AG08395 (cell line): ENCODE data around the gene PSTPIP1.
A peak's percentile ranks its signal among the peaks of the same experiment; 100 is the strongest.

Experiments
- DNase-seq: peaks from one replicate; pipeline ENCODE4 v3.0.0; 2012; ENCODE audit warnings: mixed read lengths, low spot score

PSTPIP1 gene

DNA sequence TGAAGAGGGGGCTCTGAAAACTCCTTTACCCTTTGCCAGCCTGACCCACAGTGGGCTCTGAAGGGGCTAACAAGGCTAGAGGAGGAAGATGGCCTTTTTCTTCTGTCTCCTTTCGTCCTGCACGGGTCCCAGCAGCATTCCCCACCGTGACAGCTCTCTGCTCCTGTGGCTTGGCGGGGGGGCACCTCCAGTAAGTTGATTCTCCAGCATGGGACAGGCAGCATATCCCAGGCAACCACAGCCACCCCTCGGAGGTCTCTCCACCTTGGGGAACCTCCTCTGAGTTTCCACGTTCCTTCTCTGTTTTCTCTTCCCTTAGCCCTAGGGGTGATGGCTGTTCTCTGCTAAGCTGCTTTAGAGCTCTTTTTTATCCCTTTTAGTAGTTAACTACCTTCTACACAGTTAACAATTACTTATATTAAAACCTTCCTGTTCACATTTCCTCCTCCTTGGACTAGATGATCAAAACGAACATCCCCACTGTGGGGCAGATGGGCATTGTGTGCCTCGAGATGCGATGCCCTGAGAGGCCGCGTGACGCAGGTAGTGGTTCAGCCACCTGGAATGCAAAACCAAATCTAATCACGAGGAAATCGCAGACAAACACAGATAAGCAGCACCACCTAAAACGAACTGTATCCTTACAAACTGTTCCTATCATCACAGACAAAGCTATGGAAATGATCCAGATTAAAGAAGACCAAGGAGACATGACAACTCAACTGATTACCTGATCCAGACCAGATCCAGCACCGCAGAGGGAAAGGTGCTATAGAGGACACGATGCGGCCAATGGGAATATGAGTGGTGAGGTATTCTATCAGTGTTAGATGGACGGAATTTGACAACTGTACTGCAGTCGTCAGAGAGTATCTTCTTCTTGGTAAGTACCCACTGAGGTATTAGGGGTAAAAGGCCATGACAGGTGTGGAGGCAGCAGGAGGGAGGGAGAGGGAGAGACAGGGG lies 48.3 kb downstream of the PSTPIP1 start:
- DNase-seq = no peak

DNA sequence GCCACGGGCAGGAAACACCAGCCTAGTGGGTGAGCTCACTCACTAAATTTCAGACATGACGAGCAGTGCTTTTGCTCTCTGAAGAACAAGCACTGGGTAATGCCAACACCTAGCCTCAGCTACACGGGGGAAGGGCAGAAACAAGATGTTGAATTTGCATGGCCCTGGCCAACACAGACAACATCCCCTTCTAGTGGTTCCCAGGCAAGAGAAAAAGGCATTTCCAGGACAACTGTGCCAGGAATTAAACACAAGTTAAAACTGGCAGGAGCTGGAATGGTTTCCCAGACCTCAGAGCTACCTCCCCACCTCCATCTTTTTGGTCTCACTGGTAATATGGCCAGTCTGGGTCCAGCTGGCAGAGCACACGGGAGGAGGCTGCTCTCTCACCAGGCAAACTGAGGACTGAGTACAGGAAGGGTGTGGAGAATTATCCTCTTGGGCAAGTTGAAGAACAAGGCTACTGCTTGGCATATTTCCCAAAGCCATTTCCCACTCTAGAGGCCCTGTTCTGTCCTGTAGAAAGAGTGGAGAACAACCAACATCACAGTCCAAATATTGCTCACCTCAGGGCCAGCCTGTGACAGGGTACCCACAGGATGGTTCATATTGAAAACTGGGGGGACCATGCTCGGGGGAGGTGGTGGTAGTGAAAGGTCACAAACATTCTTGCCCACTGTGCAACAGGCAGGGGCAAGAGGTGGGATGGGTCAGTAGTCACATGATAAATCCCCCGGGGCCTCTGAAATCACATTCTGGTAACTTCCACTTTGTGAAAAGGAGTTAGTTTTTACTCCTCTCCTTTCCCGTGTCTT lies 49.5 kb downstream of the PSTPIP1 start:
- DNase-seq = no peak

DNA sequence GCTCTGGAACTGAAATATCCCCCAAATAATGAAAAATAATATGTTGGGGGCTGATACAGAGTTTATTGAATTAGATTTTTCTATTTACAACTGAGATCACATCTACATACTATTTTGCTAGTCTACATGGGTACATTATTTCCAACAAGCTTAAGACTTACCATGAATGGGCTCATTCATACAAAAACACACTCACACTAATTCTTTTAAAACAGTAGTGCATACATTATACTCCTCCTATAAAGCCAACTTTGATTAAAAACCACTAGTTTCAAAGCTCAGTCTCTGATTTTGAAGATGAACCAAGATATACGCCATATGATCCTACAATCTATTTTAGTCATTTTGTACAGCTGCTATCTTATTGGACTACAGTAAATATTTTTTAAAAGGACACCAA lies 51.1 kb downstream of the PSTPIP1 start:
- DNase-seq = no peak

DNA sequence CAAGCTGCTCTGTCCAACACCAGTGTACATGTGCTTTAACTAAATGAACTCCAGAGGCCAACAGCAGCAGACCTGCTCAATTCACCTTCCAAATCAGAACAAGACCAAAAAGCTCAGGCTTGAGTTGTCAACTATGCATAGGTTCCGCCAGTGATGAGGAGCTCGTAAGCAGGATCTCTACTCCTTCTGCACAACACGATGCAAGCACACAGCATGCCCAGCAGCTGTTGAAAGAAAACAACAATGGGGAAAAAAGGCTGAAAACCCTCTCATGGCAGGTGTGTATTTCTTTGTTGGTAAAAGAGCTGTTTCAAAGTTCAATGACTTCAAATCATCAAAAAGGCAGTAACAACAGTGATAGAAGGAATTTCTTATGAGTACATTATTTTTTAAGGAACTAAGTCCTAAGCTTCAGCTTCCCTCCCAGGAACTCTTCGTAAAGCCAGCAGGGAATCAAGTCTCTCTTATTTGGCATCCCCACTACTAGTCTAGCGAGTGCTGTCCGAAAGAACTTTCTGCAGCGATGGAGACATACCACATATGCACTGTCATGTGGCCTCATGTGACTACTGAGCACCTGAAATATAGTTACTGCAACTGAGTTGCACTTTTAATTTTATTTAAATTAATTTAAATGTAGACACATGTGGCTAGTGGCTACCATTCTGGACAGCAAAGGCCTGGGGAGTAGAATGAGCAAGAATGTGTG lies 51.9 kb downstream of the PSTPIP1 start:
- DNase-seq = no peak

DNA sequence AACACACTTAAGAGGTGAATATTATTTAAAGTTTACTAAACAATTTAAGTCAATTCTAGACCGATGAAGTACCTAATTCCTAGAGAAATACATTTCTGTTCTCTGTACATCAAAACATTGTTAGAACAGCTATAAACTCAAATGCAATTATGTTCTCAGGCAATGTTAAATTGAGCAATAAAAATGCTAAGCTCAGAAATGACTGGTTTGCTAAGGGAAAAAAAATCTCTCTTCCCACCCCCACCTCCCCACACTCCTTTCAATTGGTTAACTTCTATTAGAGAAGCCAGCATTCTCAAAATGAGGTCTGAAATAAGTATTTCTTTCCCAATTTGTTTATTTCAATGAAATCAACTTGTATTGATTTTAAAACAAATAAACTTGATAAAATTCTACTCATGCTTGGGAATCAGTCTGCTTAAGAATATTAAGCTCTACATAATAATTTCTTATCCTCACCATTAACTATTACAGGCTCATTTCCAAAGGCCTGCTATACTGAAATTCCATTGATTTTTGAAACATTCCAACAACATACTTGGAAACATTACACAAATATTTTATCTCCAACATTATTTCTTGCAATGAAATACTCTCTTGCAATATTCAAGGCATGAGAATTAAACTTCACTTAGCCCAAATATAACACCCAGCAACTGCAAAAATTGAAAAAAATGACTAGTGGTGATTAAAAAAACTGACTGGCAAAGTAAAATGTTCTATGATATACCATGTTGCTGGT lies 53.4 kb downstream of the PSTPIP1 start:
- peak; percentile 57 for DNase-seq

DNA sequence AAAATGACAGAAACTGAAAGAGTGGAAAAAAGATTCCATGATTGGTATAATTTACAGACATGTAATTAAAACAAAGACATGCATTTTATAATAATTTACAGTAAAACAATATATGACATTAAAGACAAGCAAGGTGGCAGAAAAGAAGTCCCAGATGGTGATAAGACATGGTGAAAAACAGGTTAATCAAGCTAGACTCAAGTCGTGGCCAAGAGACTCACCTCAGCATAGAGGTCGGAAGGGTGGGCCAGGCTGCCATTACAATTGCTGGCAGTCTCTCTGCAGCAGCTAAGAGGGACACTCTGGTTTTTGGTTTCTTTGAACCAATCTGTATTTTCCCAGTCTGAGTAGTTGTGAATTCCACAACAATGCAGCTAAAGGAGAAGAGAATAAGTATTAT lies 57.6 kb downstream of the PSTPIP1 start:
- DNase-seq = no peak

DNA sequence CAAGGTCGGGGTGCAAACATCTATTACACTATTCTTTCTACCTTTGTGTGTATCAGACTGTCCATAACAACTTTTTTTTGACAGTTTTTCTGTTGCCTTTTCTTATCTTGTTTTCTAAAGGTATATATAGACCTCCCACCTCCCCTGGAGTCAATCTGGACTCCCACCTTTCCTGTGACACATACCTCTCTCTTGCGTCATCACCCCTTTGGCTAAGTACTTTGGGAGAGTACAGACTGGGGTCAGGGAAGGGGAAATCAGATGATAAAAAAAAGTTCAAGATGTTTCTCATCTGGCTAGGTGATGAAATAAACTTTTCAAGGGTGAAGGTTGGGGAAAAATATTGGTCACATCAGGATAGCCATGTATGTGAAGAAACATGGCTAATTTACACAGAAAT lies 58.8 kb downstream of the PSTPIP1 start:
- no peak for DNase-seq

DNA sequence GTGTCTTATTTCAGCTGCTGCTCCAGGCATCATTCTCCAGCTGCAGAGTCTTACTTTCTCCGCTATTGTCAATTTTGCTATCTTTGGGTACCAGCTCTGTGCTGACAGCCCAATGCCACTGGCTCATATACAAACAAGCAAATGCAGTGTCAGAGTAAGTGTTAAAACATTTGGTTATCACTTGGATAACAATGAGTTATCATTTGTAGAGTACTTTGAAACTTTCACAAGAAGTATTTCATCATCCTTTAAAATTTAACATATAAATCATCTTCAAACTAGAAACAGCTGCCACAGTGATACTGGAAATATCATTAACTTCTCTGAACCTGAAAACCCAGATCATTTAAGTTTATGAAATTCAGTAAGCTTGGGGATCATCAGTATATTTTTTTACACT lies 62.1 kb downstream of the PSTPIP1 start:
- DNase-seq = no peak

DNA sequence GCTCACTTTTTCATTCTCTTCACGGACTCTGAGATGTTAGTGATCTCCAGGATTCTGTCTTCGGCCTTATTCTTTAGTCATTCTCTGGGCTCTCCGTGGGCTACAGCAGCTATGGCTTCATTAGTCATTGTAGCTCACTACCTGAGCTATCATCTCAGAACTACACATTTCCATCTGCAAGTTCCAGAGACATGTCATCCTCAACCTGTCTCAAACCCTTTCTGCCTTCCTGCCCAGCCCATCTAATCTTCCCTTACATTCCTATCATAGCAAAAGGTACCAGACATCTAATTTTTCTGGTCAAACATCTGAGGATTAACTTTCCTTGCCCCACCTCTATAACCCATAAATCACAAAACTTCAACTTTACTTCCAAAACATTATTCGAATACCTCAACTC lies 62.8 kb downstream of the PSTPIP1 start:
- no peak for DNase-seq

DNA sequence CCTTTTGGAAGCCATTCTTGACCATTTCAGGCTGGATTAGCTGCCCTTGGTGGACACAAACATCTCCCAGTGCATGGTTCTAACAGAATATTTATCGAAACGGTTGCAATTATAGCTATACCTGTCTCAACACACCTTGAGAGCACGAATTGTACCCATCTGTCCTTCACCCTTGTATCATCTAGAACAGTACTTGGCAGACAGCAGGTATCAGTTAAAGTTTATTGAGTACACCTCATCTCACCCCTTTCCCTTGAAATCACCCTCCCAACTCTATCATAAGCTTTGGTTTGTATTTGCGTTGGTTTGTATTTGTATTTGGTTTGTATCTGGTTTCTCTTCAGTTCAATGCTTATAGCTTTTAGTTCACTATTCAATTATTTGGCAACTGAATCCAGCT lies 63.5 kb downstream of the PSTPIP1 start:
- DNase-seq = no peak

DNA sequence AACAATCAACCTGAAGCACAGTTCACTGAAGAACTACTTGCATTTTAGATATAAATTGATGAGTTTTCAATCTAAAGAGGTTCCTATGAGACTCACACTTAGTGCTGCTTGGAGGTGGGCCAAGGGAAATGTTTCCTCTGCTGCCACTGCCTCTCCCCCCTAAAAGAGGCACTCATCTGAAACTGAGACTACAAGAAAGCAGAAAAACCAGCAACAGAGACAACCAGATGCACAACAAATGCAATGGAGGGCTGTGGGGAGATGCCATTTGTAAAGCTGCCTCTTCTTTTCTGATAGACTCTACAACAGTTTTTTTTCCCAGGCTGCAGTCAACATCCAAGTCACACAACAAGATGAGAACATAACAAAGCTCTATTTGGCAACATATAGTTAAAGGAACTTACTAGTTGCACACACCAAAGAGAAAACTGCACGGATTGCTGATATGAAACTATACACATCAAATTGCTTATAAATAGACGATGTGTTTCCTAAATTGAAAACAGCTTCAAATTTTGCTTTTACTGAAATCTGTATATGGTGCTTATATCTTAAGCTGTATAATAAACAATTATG lies 64.9 kb downstream of the PSTPIP1 start:
- no peak for DNase-seq

DNA sequence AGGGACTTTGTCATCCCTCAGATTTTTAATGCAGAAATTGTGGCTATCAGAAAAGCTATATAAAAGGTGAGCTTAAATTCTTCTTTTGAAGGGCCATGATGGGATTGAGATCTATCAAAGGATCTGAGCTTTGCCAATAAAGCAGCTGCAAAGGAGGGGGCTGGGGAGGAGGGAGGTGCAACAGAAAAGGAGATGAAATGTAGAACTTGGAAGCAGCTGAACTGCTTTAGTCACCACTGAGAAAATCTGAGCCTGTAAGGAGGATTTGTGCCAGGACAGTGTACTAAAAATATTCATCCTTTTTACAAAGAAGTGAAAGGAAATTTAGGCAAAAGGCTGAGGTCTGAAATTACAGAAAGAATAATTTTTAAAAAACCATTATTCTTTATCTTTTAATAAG lies 65.6 kb downstream of the PSTPIP1 start:
- DNase-seq = peak; percentile 49

DNA sequence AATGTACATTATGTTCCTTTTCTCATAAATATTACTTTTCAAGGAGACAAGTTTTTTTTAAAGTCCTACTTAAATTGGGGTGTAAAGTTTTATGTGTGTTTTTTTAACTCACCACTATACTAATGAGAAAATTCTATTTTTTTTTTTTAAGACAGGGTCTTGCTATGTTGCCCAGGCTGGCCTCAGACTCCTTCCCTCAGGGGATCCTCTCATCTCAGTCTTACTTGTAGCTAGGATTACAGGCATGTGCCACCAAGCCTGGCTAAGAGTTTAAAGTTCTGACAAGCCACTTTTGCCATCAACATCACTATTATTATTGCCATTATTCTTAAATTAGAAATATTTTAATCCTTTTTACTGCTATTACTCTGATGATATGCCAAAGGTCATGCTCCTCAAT lies 68.3 kb downstream of the PSTPIP1 start:
- no peak for DNase-seq

DNA sequence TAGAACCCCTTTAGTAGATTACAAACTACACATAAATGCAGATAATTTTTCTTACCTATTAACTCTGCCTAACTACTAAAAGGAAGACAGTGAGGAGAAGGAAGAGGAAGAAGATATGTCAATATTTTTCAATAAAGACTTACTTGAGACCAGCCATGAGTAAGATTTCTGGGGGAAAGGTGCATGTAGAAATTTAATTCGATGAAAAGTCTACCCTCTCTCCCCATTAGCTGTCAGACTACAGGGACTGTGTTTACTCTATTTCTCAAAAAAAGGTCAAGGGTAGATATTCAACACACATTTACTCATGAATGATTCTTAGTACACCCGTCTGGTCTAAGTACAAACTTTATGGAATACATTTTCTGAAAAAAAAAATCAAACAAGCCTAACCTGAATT lies 69.1 kb downstream of the PSTPIP1 start:
- DNase-seq = no peak

DNA sequence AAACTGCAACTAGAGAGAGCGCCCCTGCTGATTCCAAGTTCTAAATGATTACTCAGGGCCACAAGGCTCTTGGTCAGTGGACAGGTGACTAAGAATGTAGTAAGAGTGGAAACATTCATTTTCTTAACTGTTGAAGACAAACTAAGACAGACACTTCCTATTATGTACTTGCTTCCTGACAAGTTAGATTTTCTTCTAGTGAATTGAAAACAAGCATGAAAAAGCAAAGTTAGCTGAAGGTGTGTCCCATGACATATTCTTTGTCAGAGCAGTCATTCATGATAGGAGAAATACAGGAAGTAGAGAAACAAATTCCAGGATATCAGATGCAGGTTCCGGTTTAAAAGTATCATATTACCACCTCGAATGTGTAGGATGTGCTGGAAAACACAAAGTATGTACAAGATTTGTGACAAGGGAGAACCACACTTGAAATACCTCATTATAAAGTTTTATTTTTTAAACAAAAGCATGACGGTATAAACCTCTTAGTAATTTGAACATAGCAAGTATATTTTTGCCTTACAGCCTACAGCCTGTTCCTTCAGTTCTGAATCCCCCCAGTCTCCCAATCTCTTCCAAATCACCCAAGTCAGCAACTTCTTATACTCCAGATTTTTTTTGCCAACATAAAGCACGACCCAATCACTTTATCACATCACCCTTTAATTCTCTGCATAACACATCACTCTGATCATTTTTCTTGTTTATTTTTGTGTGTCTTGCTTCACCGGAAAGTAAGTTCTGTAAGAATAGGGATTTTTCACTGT lies 69.8 kb downstream of the PSTPIP1 start:
- DNase-seq = no peak

DNA sequence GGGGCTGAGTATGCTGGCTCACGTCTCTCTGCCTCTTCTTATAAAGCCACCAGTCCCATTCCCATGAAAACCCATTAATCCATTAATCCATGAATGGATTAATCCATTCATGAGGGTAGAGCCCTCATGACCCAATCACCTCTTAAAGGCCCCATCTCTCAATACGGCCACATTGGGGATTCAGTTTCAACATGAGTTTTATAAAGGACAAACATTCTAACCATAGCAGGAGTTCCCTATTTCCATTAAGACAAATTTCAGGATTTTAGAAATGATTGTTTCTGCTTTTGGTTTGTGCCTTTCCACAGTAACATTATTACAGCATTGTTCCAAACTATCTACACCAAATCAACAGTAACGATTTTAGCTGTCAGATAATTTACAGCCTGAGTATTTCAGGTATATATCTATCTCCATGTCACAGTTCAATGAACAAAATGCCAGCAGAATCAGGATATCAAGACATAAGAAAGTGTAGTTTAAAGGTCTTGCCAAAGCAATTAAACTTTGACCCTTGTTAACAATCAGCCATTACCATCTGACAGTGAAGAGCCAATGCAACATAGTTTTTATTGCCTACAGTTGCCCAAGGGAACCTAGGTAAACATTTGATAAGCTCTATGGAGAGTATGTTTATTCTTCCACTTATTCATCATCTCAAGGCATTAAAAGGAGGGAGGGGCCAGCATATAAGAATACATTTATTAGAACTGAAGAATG lies 72.2 kb downstream of the PSTPIP1 start:
- no peak for DNase-seq

DNA sequence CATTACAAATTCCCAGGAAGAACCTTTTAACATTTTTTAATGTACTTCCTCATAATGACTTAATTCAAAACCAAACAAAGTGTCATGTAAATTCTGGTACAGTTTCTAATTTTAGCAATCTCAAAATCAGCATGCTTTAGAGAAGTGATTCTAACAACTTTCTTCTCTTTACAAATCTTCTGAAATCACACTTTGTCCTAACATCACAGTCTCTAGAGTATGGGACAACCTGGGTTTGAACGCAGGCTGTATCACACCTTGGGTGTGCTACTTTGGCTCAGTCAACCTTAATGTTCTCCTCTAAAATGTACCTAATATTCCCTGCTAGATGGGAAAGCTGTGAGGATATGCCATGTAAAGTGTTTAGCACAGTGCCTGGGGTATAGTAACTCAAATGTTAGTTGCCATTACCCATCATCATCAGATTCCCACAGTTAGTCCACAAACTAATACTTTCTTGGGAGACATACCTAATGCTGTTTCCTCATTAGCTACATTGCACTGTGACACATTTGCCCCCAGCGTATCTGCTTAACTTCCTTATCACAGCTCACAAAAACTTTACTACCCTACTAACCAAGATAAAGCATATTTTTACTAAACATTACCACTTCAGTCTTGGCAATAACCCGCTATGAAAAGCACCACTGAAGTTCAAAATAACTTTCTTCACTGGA lies 72.9 kb downstream of the PSTPIP1 start:
- DNase-seq = no peak

DNA sequence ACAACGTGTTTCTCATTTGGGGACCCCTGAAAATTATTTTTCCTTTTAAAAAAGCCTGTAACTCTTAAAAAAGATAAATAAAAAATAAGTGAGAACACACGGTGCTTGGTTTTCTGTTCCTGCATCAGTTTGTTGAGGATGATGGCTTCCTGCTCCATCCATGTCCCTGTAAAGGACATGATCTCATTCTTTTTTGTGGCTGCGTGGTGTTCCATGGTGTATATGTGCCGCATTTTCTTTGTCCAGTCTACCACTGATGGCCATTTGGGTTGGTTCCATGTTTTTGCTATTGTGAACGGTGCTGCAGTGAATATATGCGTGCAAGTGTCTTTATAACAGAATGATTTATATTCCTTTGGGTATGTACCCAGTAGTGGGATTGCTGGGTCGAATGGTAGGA lies 73.7 kb downstream of the PSTPIP1 start:
- DNase-seq = no peak

DNA sequence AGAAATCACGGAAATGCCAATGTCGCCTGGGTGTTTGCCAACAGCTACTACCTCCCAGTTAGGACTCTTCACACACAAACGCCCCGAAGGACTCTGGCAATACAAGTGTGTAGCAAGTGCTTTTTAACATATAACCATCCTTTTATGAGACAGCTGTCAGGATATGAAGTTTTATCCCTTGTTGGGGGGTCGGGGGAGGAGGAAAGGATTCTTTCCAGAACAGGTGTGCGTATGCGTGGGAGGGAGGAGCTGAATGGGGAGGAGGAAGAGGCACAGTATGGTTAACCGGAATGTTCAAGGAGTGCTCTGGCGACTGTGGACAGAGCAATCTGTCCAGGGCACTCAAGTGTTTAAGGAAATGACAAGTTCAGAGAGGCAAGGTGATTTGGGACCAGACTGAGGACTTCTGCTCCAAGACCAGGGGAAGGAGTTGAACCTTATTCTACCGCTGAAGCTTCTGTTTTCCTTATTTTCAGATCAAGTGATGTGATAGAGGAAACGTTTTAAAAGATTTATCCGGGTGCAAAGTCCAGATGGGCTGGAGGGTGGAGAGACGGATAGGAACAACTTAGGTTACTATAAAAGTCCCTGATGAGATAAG lies 74.7 kb downstream of the PSTPIP1 start:
- DNase-seq = no peak
